GM23338 (cell line): ENCODE measurements around the gene SHB. TPM values are rescaled to one million over a fixed set of nuclear protein-coding genes. Genes with fewer than 3 reads are reported as not detected.

ENCODE experiments used
- ATAC-seq: fragments of 200-7000 bp; cut with Tn5 transposase; 3 replicates; pipeline ENCODE4 v1.9.1; 2020
- DNase-seq: peaks from one replicate; pipeline ENCODE4 v3.0.0-alpha.2; 2015; ENCODE audit warnings: low spot score
- H2AFZ ChIP-seq: fragments of 200-600 bp; sonication (generic); 2 replicates; pipeline ENCODE4 v1.8.0; 2016; ENCODE audit warnings: antibody characterized with exemption, mild to moderate bottlenecking, moderate library complexity
- H3F3A ChIP-seq: fragments of 200-600 bp; sonication (generic); replicated peaks from 2 replicates; pipeline ENCODE4 v1.8.0; 2017; ENCODE audit warnings: antibody characterized with exemption, mixed run types, low read depth
- H3K27ac ChIP-seq: fragments of 200-600 bp; sonication (generic); 2 replicates; pipeline ENCODE4 v1.6.1; 2016; ENCODE audit warnings: low read depth
- H3K27me3 ChIP-seq: fragments of 200-600 bp; sonication (generic); 2 replicates; pipeline ENCODE4 v1.8.0; 2016; ENCODE audit warnings: mild to moderate bottlenecking, mixed run types, moderate library complexity; ENCODE audit not compliant: insufficient read depth
- H3K36me3 ChIP-seq: fragments of 200-600 bp; sonication (generic); 2 replicates; pipeline ENCODE4 v1.8.0; 2016; ENCODE audit warnings: mild to moderate bottlenecking; ENCODE audit not compliant: insufficient read depth
- H3K4me1 ChIP-seq: fragments of 200-600 bp; sonication (generic); 2 replicates; pipeline ENCODE4 v1.8.0; 2016; ENCODE audit warnings: mild to moderate bottlenecking, moderate library complexity; ENCODE audit not compliant: insufficient read depth
- H3K4me2 ChIP-seq: fragments of 200-600 bp; sonication (generic); 2 replicates; pipeline ENCODE4 v1.7.1; 2017; ENCODE audit warnings: mixed run types
- H3K4me3 ChIP-seq: fragments of 200-600 bp; sonication (generic); 2 replicates; pipeline ENCODE4 v1.6.1; 2016; ENCODE audit warnings: mixed run types
- H3K79me2 ChIP-seq: fragments of 200-600 bp; sonication (generic); replicated peaks from 2 replicates; pipeline ENCODE4 v1.8.0; 2017; ENCODE audit warnings: mild to moderate bottlenecking; ENCODE audit not compliant: insufficient read depth
- H3K9me2 ChIP-seq: fragments of 200-600 bp; sonication (generic); 2 replicates; pipeline ENCODE4 v1.8.0; 2017; ENCODE audit not compliant: insufficient read depth
- H4K20me1 ChIP-seq: fragments of 200-600 bp; sonication (generic); replicated peaks from 2 replicates; pipeline ENCODE4 v1.8.0; 2017; ENCODE audit warnings: mild to moderate bottlenecking; ENCODE audit not compliant: insufficient read depth
- H3K27ac Mint-ChIP-seq: 2 replicates; pipeline ENCODE4 v1.8.0; 2020; ENCODE audit warnings: inconsistent platforms, mild to moderate bottlenecking, moderate library complexity, mixed read lengths
- H3K27me3 Mint-ChIP-seq: 3 replicates; pipeline ENCODE4 v1.8.0; 2022; ENCODE audit warnings: low read depth, mild to moderate bottlenecking, moderate library complexity, mixed read lengths, inconsistent platforms; ENCODE audit not compliant: insufficient read depth, poor library complexity
- H3K36me3 Mint-ChIP-seq: 3 replicates; pipeline ENCODE4 v1.8.0; 2021; ENCODE audit warnings: low read depth, mild to moderate bottlenecking, inconsistent platforms, moderate library complexity, mixed read lengths
- H3K4me1 Mint-ChIP-seq: 3 replicates; pipeline ENCODE4 v1.8.0; 2020; ENCODE audit warnings: mild to moderate bottlenecking, inconsistent platforms, mixed read lengths
- H3K4me3 Mint-ChIP-seq: 3 replicates; pipeline ENCODE4 v1.8.0; 2021; ENCODE audit warnings: moderate library complexity, mild to moderate bottlenecking, inconsistent platforms, mixed read lengths
- H3K9me3 Mint-ChIP-seq: 3 replicates; pipeline ENCODE4 v1.8.0; 2020; ENCODE audit warnings: moderate library complexity, mild to moderate bottlenecking, inconsistent platforms, mixed read lengths
- CREB1 ChIP-seq: fragments of 250-450 bp; sonication (Bioruptor Pico); IDR thresholded peaks from 2 replicates; pipeline ENCODE4 v1.5.0; 2020; ENCODE audit warnings: low read depth, mild to moderate bottlenecking, moderate library complexity
- ETS1 ChIP-seq: IDR thresholded peaks from 2 replicates; pipeline ENCODE4 v1.6.1; 2016; ENCODE audit warnings: antibody characterized with exemption
- EZH2phosphoT487 ChIP-seq: fragments of 200-600 bp; sonication (generic); IDR thresholded peaks from one replicate; pipeline ENCODE4 v1.8.1; 2018; ENCODE audit warnings: antibody characterized with exemption; ENCODE audit not compliant: unreplicated experiment
- NANOG ChIP-seq: IDR thresholded peaks from 2 replicates; pipeline ENCODE4 v1.6.1; 2016; ENCODE audit warnings: antibody characterized with exemption, borderline replicate concordance
- POLR2AphosphoS5 ChIP-seq: IDR thresholded peaks from 2 replicates; pipeline ENCODE4 v1.6.1; 2016; ENCODE audit warnings: antibody characterized with exemption, low read depth
- STAT1 ChIP-seq: IDR thresholded peaks from one replicate; pipeline ENCODE4 v1.6.1; 2016; ENCODE audit warnings: antibody characterized with exemption; ENCODE audit not compliant: unreplicated experiment
- ZNF114 ChIP-seq: fragments of 250-450 bp; sonication (Bioruptor Pico); IDR thresholded peaks from 2 replicates; pipeline ENCODE4 v1.5.0; 2020; ENCODE audit warnings: mild to moderate bottlenecking, moderate library complexity
- ZNF462 ChIP-seq: fragments of 250-450 bp; sonication (Bioruptor Pico); IDR thresholded peaks from 2 replicates; pipeline ENCODE4 v1.5.0; 2020; ENCODE audit warnings: mild to moderate bottlenecking, moderate library complexity
- polyA plus RNA-seq: library from polyadenylated mRNA; unstranded; fragments of >200 nt; fragmentation: Nextera tagmentation; extraction: Ambion mirVana; gene quantifications from 2 replicates; pipeline ENCODE4 v1.2.1, GENCODE V29; 2016
- total RNA-seq: library from RNA; depleted of rRNA; stranded (reverse); fragments of >200 nt; shearing (Covaris generic); gene quantifications from 2 replicates; pipeline ENCODE4 v1.2.3, GENCODE V29; 2014

Gene SHB
- total and polyA plus RNA-seq, 2 experiments from 2014 or later = 1.5 to 14.0 TPM

- TF ChIP-seq ZNF462 (CRISPR knock-in tag) (no peak), NANOG (no peak), ZNF114 (CRISPR knock-in tag) (no peak), POLR2AphosphoS5 (no peak), CREB1 (CRISPR knock-in tag) (no peak), STAT1 (no peak)
Observed at GRCh38 chr9:37971108-37971459, 97.9 kb downstream of the SHB start (continued).

- H3K27me3 ChIP-seq = no peaks in the 10 kb centered on the region
- H3K9me2 ChIP-seq = 0 out of 2 replicates have a peak, but pooled peaks cover 2% of the 10 kb centered on the region
- H3F3A ChIP-seq = no peaks in the 10 kb centered on the region
- H3K4me3 ChIP-seq = no peak overlapping the region
- H3K36me3 ChIP-seq = no peaks in the 10 kb centered on the region
- H3K27ac ChIP-seq = no peak overlapping the region
- H3K27ac Mint-ChIP-seq = no peak overlapping the region
- H3K4me2 ChIP-seq = no peak overlapping the region
- DNase-seq (no peak), ATAC-seq (no peak)
- H3K36me3 Mint-ChIP-seq = no peaks in the 10 kb centered on the region
- no peaks in the 10 kb centered on the region for H3K79me2 ChIP-seq
- H2AFZ ChIP-seq = no peak overlapping the region
- no peaks in the 10 kb centered on the region for H3K4me1 ChIP-seq
- peaks cover 12% of the 10 kb centered on the region for H3K4me1 Mint-ChIP-seq
- peaks cover 2% of the 10 kb centered on the region for H3K27me3 Mint-ChIP-seq
- TF ChIP-seq NANOG (no peak), EZH2phosphoT487 (no peak), ETS1 (no peak), POLR2AphosphoS5 (no peak), ZNF114 (CRISPR knock-in tag) (no peak)
- no peaks in the 10 kb centered on the region; the same call in 2 of the 3 replicates for H3K9me3 Mint-ChIP-seq
- H4K20me1 ChIP-seq = no peaks in the 10 kb centered on the region; the same call in 1 of the 2 replicates
- H3K4me3 Mint-ChIP-seq = no peak overlapping the region
Observed at GRCh38 chr9:37970301-37971107, 98.5 kb downstream of the SHB start.
